PC-9 (cell line): ENCODE results near the gene SV2C. TPM values are rescaled to one million over a fixed set of nuclear protein-coding genes. Genes with fewer than 3 reads are reported as not detected.

Source experiments
- BruUV-seq: library from RNA; stranded (reverse); fragments of 400-500 nt; replicated peaks from 2 replicates; lab custom pipeline; 2021; lab: Mats Ljungman, UMichigan
- CTCF ChIA-PET: fragments of 300-600 bp; sonication (Branson Sonifier 250); formaldehyde crosslinking; loops from one replicate; lab custom pipeline; 2022; ENCODE audit warnings: antibody characterized with exemption; lab: Charles Lee
- POLR2A ChIA-PET: fragments of 300-600 bp; sonication (Branson Sonifier 250); formaldehyde crosslinking; loops from one replicate; lab custom pipeline; 2022; ENCODE audit warnings: antibody characterized with exemption; ENCODE audit not compliant: unreplicated experiment; lab: Charles Lee
- DNase-seq, 2 experiments: peaks; one replicate each; pipeline versions ENCODE4 v3.0.0 to v3.0.0-alpha.2; 2015 to 2022; ENCODE audit warnings: mixed read lengths in 1 of 2
- H2AFZ ChIP-seq: fragments of 200-600 bp; sonication (generic); 2 replicates; pipeline ENCODE4 v1.8.1; 2017; ENCODE audit warnings: antibody characterized with exemption
- H3F3A ChIP-seq: fragments of 200-600 bp; sonication (generic); 2 replicates; pipeline ENCODE4 v1.8.1; 2017; ENCODE audit warnings: antibody characterized with exemption, mild to moderate bottlenecking, low read depth; ENCODE audit not compliant: insufficient read depth
- H3K27ac ChIP-seq: fragments of 200-600 bp; sonication (generic); 2 replicates; pipeline ENCODE4 v1.6.1; 2016; ENCODE audit warnings: mixed run types
- H3K27me3 ChIP-seq: fragments of 200-600 bp; sonication (generic); 2 replicates; pipeline ENCODE4 v1.6.1; 2016; ENCODE audit warnings: low read depth, mixed run types; ENCODE audit not compliant: insufficient read depth
- H3K36me3 ChIP-seq: fragments of 200-600 bp; sonication (generic); 2 replicates; pipeline ENCODE4 v1.6.1; 2016; ENCODE audit warnings: low read depth, mixed run types
- H3K4me1 ChIP-seq: fragments of 200-600 bp; sonication (generic); replicated peaks from 2 replicates; pipeline ENCODE4 v1.6.1; 2016; ENCODE audit warnings: mixed run types; ENCODE audit not compliant: insufficient read depth
- H3K4me2 ChIP-seq: fragments of 200-600 bp; sonication (generic); 2 replicates; pipeline ENCODE4 v1.6.1; 2017; ENCODE audit warnings: mixed run types
- H3K4me3 ChIP-seq: fragments of 200-600 bp; sonication (generic); 2 replicates; pipeline ENCODE4 v1.6.1; 2016; ENCODE audit warnings: mixed run types
- H3K79me2 ChIP-seq: fragments of 200-600 bp; sonication (generic); 2 replicates; pipeline ENCODE4 v1.6.1; 2017; ENCODE audit warnings: low read depth, mixed run types
- H3K9me2 ChIP-seq: fragments of 200-600 bp; sonication (generic); 2 replicates; pipeline ENCODE4 v1.8.1; 2017; ENCODE audit warnings: mild to moderate bottlenecking; ENCODE audit not compliant: insufficient read depth
- H3K9me3 ChIP-seq: fragments of 200-600 bp; sonication (generic); 2 replicates; pipeline ENCODE4 v1.8.1; 2016; ENCODE audit warnings: low read depth; ENCODE audit not compliant: insufficient read depth
- H4K20me1 ChIP-seq: fragments of 200-600 bp; sonication (generic); 2 replicates; pipeline ENCODE4 v1.8.1; 2017; ENCODE audit not compliant: insufficient read depth
- EZH2 ChIP-seq: fragments of 200-600 bp; sonication (generic); IDR thresholded peaks from 2 replicates; pipeline ENCODE4 v1.8.0; 2017; ENCODE audit warnings: antibody characterized with exemption, low read depth
- intact Hi-C: fragments of 100-400 bp; cut with micrococcal nuclease; formaldehyde crosslinking; loops from one replicate; pipeline ENCODE4 v1.10.0; 2022; ENCODE audit not compliant: unreplicated experiment
- total RNA-seq: library from RNA; stranded (reverse); gene quantifications from 2 replicates; pipeline ENCODE4 v1.2.3, GENCODE V29; 2021
- TF ChIP-seq, protein P1 (sequence below): fragments of 200-600 bp; sonication (generic); conservative IDR thresholded peaks from 2 replicates; pipeline ENCODE4 v1.6.1; 2017; ENCODE audit warnings: mixed run types, antibody characterized with exemption, mild to moderate bottlenecking, moderate library complexity

Gene SV2C
- total RNA-seq, 1 experiment from 2014 or later: not detected

DNA sequence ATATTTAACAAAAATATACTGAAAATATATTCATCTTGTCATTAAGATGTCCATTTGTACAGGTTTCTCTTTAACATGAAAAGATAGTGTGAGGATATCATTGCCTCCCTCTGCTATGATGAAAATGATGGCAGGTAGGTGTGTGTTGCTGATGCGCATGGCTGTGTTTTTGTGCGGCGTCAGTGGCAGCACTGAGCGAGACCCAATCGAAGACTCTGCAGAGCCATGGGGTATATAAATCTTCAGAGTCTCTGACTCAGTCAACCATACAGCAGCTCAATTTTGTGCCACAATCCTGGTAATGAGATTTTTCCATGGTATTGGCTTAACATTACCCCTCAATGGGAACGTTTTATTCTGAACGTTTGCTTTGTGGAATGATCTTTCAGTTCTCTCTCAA, 166.4 kb downstream of the SV2C start:
- no peak overlapping the region for H3K4me2 ChIP-seq
- no peaks in the 10 kb centered on the region for H3K9me2 ChIP-seq
- H2AFZ ChIP-seq: no peak overlapping the region
- ChIA-PET CTCF (no interaction called here), POLR2A (no interaction called here)
- no peaks in the 10 kb centered on the region for H3K79me2 ChIP-seq
- no peaks in the 10 kb centered on the region for H3F3A ChIP-seq
- DNase-seq: no peak
- no peaks in the 10 kb centered on the region for H3K4me1 ChIP-seq
- intact Hi-C loops: no loop called here
- H3K4me3 ChIP-seq: no peak overlapping the region
- no TSS peak for BruUV-seq
- no peak overlapping the region for H3K27ac ChIP-seq
- no peaks in the 10 kb centered on the region for H3K9me3 ChIP-seq
- peaks cover 12% of the 10 kb centered on the region; the same call in 1 of the 2 replicates for H3K27me3 ChIP-seq
- H3K36me3 ChIP-seq: no peaks in the 10 kb centered on the region
- H4K20me1 ChIP-seq: no peaks in the 10 kb centered on the region
- TF ChIP-seq, protein P1, sequence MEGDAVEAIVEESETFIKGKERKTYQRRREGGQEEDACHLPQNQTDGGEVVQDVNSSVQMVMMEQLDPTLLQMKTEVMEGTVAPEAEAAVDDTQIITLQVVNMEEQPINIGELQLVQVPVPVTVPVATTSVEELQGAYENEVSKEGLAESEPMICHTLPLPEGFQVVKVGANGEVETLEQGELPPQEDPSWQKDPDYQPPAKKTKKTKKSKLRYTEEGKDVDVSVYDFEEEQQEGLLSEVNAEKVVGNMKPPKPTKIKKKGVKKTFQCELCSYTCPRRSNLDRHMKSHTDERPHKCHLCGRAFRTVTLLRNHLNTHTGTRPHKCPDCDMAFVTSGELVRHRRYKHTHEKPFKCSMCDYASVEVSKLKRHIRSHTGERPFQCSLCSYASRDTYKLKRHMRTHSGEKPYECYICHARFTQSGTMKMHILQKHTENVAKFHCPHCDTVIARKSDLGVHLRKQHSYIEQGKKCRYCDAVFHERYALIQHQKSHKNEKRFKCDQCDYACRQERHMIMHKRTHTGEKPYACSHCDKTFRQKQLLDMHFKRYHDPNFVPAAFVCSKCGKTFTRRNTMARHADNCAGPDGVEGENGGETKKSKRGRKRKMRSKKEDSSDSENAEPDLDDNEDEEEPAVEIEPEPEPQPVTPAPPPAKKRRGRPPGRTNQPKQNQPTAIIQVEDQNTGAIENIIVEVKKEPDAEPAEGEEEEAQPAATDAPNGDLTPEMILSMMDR: no peak
- TF ChIP-seq EZH2: no peak

- no peak for DNase-seq
- Histone ChIP-seq H3K9me2 (no peaks in the 10 kb centered on the region), H3K9me3 (no peaks in the 10 kb centered on the region), H3K27me3 (0 out of 2 replicates have a peak, but pooled peaks cover 6% of the 10 kb centered on the region), H3K4me3 (no peak overlapping the region), H3K4me1 (no peaks in the 10 kb centered on the region), H3K79me2 (no peaks in the 10 kb centered on the region), H3F3A (no peaks in the 10 kb centered on the region), H3K4me2 (no peak overlapping the region), H4K20me1 (no peaks in the 10 kb centered on the region), H3K36me3 (no peaks in the 10 kb centered on the region), H2AFZ (no peak overlapping the region), H3K27ac (no peak overlapping the region)
- intact Hi-C loops: no loop called here
- POLR2A ChIA-PET: no interaction called here
- TF ChIP-seq EZH2: no peak
- TF ChIP-seq, protein P1: no peak
- no TSS peak for BruUV-seq
- CTCF ChIA-PET: no interaction called here
Measured at GRCh38 chr5:76250463-76250862, 167.3 kb downstream of the SV2C start.

GRCh38 chr5:76251656-76252055, 168.5 kb downstream of the SV2C start:
- H3K4me2 ChIP-seq: no peak overlapping the region
- H2AFZ ChIP-seq: no peak overlapping the region
- H3F3A ChIP-seq: no peaks in the 10 kb centered on the region
- H4K20me1 ChIP-seq: no peaks in the 10 kb centered on the region
- H3K27me3 ChIP-seq: 0 out of 2 replicates have a peak, but pooled peaks cover 5% of the 10 kb centered on the region
- no peak overlapping the region for H3K4me3 ChIP-seq
- no peaks in the 10 kb centered on the region for H3K9me3 ChIP-seq
- DNase-seq: no peak
- TF ChIP-seq, protein P1: no peak
- no peak for TF ChIP-seq EZH2
- no peaks in the 10 kb centered on the region for H3K79me2 ChIP-seq
- CTCF ChIA-PET: no interaction called here
- H3K27ac ChIP-seq: no peak overlapping the region
- intact Hi-C loops: no loop called here
- no peaks in the 10 kb centered on the region for H3K36me3 ChIP-seq
- no peaks in the 10 kb centered on the region for H3K9me2 ChIP-seq
- POLR2A ChIA-PET: no interaction called here
- no peaks in the 10 kb centered on the region for H3K4me1 ChIP-seq
- BruUV-seq: no TSS peak
